HG03025 (cell line): ENCODE measurements around the gene ZNG1F.
"Not testable (repeated sequence)": the region's sequence is repeated elsewhere in the genome, so short reads cannot be mapped to it uniquely, and the experiment has no call there.

Source experiments
- ATAC-seq: cut with Tn5 transposase; IDR thresholded peaks from one replicate; pipeline ENCODE4 v1.9.1; 2021; ENCODE audit warnings: mild to moderate bottlenecking, moderate library complexity; ENCODE audit not compliant: unreplicated experiment, low FRiP score

ZNG1F gene

GRCh38 chr9:41123812-41124211 lies 65.3 kb downstream of the ZNG1F start:
- not testable (repeated sequence) for ATAC-seq

- not testable (repeated sequence) for ATAC-seq
These were observed 65.7 kb downstream of the ZNG1F start for GRCh38 chr9:41123396-41123795.

GRCh38 chr9:41120696-41121095 lies 68.4 kb downstream of the ZNG1F start:
- ATAC-seq: not testable (repeated sequence)

GRCh38 chr9:41119719-41120118 lies 69.4 kb downstream of the ZNG1F start:
- not testable (repeated sequence) for ATAC-seq

GRCh38 chr9:41119311-41119710 lies 69.8 kb downstream of the ZNG1F start:
- ATAC-seq: not testable (repeated sequence)

- not testable (repeated sequence) for ATAC-seq
These were observed 75.8 kb downstream of the ZNG1F start for GRCh38 chr9:41113348-41113747.

GRCh38 chr9:41111414-41111813 lies 77.7 kb downstream of the ZNG1F start:
- not testable (repeated sequence) for ATAC-seq

GRCh38 chr9:41110913-41111312 lies 78.2 kb downstream of the ZNG1F start:
- ATAC-seq: not testable (repeated sequence)

- not testable (repeated sequence) for ATAC-seq
These were observed 79.9 kb downstream of the ZNG1F start for GRCh38 chr9:41109253-41109652.

GRCh38 chr9:41108816-41109215 lies 80.3 kb downstream of the ZNG1F start:
- ATAC-seq: not testable (repeated sequence)

GRCh38 chr9:41106472-41107116 lies 82.5 kb downstream of the ZNG1F start:
- ATAC-seq: not testable (repeated sequence)

GRCh38 chr9:41105557-41106253 lies 83.4 kb downstream of the ZNG1F start:
- not testable (repeated sequence) for ATAC-seq

- ATAC-seq: not testable (repeated sequence)
These were observed 84.6 kb downstream of the ZNG1F start for GRCh38 chr9:41104542-41104941.

GRCh38 chr9:41100508-41100907 lies 88.6 kb downstream of the ZNG1F start:
- ATAC-seq: not testable (repeated sequence)

GRCh38 chr9:41098759-41099158 lies 90.4 kb downstream of the ZNG1F start:
- ATAC-seq: not testable (repeated sequence)

GRCh38 chr9:41095060-41095459 lies 94.1 kb downstream of the ZNG1F start:
- ATAC-seq: not testable (repeated sequence)

GRCh38 chr9:41094010-41094773 lies 94.9 kb downstream of the ZNG1F start:
- ATAC-seq: not testable (repeated sequence)

- not testable (repeated sequence) for ATAC-seq
These were observed 98.2 kb downstream of the ZNG1F start for GRCh38 chr9:41090922-41091321.

- ATAC-seq: not testable (repeated sequence)
These were observed 98.7 kb downstream of the ZNG1F start for GRCh38 chr9:41090386-41090785.

GRCh38 chr9:41088450-41089059 lies 100.6 kb downstream of the ZNG1F start:
- ATAC-seq: peak; percentile 55

- not testable (repeated sequence) for ATAC-seq
These were observed 101.2 kb downstream of the ZNG1F start for GRCh38 chr9:41087929-41088328.
